Mesothelial cell of epicardium (in vitro differentiated cells): ENCODE measurements around the gene AIFM3. TPM values are rescaled to one million over a fixed set of nuclear protein-coding genes. Genes with fewer than 3 reads are reported as not detected.

Experiments used
- DNase-seq, 2 experiments: peaks; one replicate each; pipeline ENCODE4 v3.0.0; 2021; ENCODE audit warnings: low spot score in 2 of 2; ENCODE audit not compliant: unreplicated experiment in 2 of 2
- H3K27ac Mint-ChIP-seq: 2 replicates; pipeline ENCODE4 v1.8.0; 2021; ENCODE audit warnings: mixed read lengths
- H3K27me3 Mint-ChIP-seq: 2 replicates; pipeline ENCODE4 v1.8.0; 2021; ENCODE audit warnings: low read depth, mixed read lengths
- H3K36me3 Mint-ChIP-seq: 2 replicates; pipeline ENCODE4 v1.8.0; 2021; ENCODE audit warnings: mixed read lengths
- H3K4me1 Mint-ChIP-seq: 2 replicates; pipeline ENCODE4 v1.8.0; 2021; ENCODE audit warnings: mixed read lengths
- H3K4me3 Mint-ChIP-seq: 2 replicates; pipeline ENCODE4 v1.8.0; 2021; ENCODE audit warnings: mild to moderate bottlenecking, moderate library complexity, mixed read lengths
- H3K9me3 Mint-ChIP-seq: 2 replicates; pipeline ENCODE4 v1.8.0; 2021; ENCODE audit warnings: mixed read lengths
- CTCF ChIP-seq: fragments of 200-600 bp; sonication (generic); IDR thresholded peaks from one replicate; pipeline ENCODE4 v1.5.0; 2021; ENCODE audit warnings: antibody characterized with exemption; ENCODE audit not compliant: unreplicated experiment
- total RNA-seq: library from RNA; stranded (reverse); gene quantifications from 3 replicates; pipeline ENCODE4 v1.2.1, GENCODE V29; 2021

The AIFM3 gene
- total RNA-seq, 1 donor from 2014 or later: 2.5 TPM

GRCh38 chr22:20972933-20973577, 6.0 kb downstream of the AIFM3 start:
- no peak for DNase-seq
- Mint-ChIP-seq H3K36me3 (no peaks in the 10 kb centered on the region), H3K27me3 (peaks cover 5% of the 10 kb centered on the region), H3K27ac (no peak overlapping the region), H3K4me1 (no peaks in the 10 kb centered on the region), H3K9me3 (no peaks in the 10 kb centered on the region), H3K4me3 (no peak overlapping the region)
- no peak for TF ChIP-seq CTCF

GRCh38 chr22:20973634-20974286, 6.7 kb downstream of the AIFM3 start:
- no peak for DNase-seq

GRCh38 chr22:20974336-20974955, 7.4 kb downstream of the AIFM3 start:
- H3K27me3 Mint-ChIP-seq: peaks cover 11% of the 10 kb centered on the region
- H3K9me3 Mint-ChIP-seq: peaks cover 3% of the 10 kb centered on the region
- no peak overlapping the region for H3K27ac Mint-ChIP-seq
- no peak overlapping the region for H3K4me3 Mint-ChIP-seq
- peaks cover 5% of the 10 kb centered on the region for H3K4me1 Mint-ChIP-seq
- DNase-seq: no peak
- no peaks in the 10 kb centered on the region for H3K36me3 Mint-ChIP-seq
- no peak for TF ChIP-seq CTCF

More at GRCh38 chr22:20973634-20974286, 6.7 kb downstream of the AIFM3 start:
- H3K9me3 Mint-ChIP-seq: no peaks in the 10 kb centered on the region
- no peaks in the 10 kb centered on the region for H3K4me1 Mint-ChIP-seq
- no peak overlapping the region for H3K4me3 Mint-ChIP-seq
- no peak overlapping the region for H3K27ac Mint-ChIP-seq
- TF ChIP-seq CTCF: no peak
- no peaks in the 10 kb centered on the region for H3K36me3 Mint-ChIP-seq
- peaks cover 5% of the 10 kb centered on the region for H3K27me3 Mint-ChIP-seq

- Mint-ChIP-seq H3K4me1 (peaks cover 15% of the 10 kb centered on the region), H3K36me3 (no peaks in the 10 kb centered on the region), H3K27me3 (peaks cover 12% of the 10 kb centered on the region), H3K9me3 (peaks cover 3% of the 10 kb centered on the region), H3K4me3 (no peak overlapping the region), H3K27ac (no peak overlapping the region)
- TF ChIP-seq CTCF: no peak
- no peak for DNase-seq
Measured at GRCh38 chr22:20975541-20976290, 8.7 kb downstream of the AIFM3 start.

GRCh38 chr22:20976291-20976877, 9.3 kb downstream of the AIFM3 start:
- no peaks in the 10 kb centered on the region for H3K36me3 Mint-ChIP-seq
- peaks cover 22% of the 10 kb centered on the region for H3K4me1 Mint-ChIP-seq
- H3K27ac Mint-ChIP-seq: no peak overlapping the region
- H3K27me3 Mint-ChIP-seq: peaks cover 12% of the 10 kb centered on the region
- H3K4me3 Mint-ChIP-seq: no peak overlapping the region
- no peak for TF ChIP-seq CTCF
- no peak for DNase-seq
- H3K9me3 Mint-ChIP-seq: peaks cover 3% of the 10 kb centered on the region
